NCI-H2081 treated with DMSO at 0.1 percent for 48 hours (cell line): ENCODE results near the gene RPL10.

ENCODE experiments used
- DNase-seq: peaks from one replicate; lab custom pipeline; 2025; lab: John Stamatoyannopoulos, UW

RPL10 gene

DNA sequence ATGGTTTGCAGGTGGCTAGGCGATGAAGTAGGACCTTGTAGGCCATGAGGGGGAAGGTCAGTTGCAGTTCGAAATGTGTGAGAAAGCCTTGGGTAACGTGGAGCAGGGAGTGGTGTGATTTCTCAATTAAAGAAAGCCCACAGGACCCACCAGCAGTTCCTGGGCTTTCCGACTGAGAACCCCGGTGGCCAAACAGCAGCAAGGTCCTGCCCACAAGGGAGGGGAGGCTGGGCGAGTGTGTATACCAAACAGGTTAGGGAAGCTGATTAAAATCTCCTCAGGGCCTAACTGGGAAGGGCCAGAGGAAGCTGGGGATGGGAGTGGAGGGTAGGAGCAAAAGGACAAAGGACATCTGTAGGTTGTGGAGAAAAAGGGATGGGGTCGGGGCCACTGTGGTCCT is 32.7 kb downstream of the RPL10 start:
- no peak for DNase-seq

DNA sequence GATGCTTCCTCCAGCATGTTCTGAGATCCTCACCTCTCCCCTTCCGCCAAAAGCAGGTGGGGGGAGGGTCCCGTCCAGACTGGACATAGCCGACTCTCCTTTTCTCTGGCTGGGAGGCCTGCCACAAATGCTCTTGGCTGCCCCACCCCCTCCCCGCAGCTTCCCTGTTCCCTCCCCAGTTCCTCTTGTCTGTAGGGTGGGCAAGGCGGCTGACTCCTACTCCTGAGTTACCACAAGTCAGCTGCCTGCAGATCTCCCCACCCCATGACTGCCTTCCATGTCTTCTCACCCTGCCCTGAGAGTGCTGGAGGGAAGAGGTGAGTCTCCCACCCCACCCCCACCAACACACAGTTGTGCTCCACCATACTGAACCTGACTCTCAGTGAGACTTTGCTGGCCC is 33.2 kb downstream of the RPL10 start:
- DNase-seq = no peak

DNA sequence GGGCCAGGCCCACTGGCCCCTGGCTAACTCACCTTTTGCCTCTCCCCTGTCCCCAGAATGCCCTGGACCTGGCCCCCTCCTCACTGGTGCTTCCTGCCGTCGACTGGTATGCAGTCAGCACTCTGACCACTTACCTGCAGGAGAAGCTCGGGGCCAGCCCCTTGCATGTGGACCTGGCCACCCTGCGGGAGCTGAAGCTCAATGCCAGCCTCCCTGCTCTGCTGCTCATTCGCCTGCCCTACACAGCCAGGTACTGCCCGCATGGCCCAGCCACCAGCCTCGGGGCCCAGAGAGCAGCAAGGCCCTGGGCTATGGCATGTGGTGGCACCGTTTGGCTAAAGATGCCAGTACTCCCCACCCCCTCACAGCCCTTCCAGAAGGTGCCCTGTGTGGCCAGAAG is 34.0 kb downstream of the RPL10 start:
- DNase-seq = no peak

- no peak for DNase-seq
These were observed 35.4 kb downstream of the RPL10 start for GRCh38 chrX:154433605-154434004.

- DNase-seq = no peak
These were observed 36.4 kb downstream of the RPL10 start for GRCh38 chrX:154434394-154435168.

GRCh38 chrX:154435171-154435733 is 37.1 kb downstream of the RPL10 start:
- DNase-seq = no peak

- no peak for DNase-seq
These were observed 38.3 kb downstream of the RPL10 start for GRCh38 chrX:154436374-154436982.

GRCh38 chrX:154436983-154437752 is 39.0 kb downstream of the RPL10 start, which contains the start of gene GDI1:
GDI1 (plus strand) TSS chrX:154437154; CDS start chrX:154437255, 101 bp downstream.
- DNase-seq = no peak

DNA sequence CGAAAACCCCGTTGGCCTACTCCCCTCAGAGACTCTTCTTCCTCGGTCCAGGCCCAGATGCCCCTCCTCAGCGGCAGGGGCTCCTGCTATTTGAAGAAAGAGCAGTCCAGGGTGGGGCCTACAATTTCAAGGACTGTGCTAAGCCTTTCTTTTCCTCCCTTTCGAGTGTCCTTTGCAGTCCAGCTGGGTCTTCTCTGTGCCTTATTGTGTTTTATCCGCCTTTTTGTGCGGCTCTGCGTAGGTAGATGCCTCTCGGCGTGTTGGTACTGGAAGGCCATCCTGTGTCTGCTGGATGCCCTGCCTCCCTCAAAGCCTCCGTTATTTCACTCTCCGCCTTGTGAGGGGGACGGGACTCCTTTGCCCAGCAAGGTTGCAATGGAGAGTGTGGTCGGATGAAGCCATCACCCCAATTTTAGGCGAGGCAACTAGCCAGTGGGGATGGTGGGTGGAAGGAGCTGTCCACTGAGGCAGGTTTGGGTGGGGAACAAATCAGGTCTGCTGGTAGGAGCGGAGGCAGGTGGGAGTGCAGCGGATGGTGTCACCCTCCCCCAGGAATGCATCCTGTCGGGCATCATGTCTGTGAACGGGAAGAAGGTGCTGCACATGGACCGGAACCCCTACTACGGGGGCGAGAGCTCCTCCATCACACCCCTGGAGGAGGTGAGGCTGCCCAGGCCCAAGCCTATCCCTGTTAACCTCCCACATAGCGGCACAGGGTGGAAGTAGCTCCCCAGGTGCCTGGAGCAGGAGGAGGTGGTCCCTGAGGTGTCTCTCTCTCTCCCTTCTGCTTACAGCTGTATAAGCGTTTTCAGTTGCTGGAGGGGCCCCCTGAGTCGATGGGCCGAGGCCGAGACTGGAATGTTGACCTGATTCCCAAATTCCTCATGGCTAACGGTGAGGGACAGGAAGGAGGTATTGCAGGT is 40.1 kb downstream of the RPL10 start:
- DNase-seq = no peak

DNA sequence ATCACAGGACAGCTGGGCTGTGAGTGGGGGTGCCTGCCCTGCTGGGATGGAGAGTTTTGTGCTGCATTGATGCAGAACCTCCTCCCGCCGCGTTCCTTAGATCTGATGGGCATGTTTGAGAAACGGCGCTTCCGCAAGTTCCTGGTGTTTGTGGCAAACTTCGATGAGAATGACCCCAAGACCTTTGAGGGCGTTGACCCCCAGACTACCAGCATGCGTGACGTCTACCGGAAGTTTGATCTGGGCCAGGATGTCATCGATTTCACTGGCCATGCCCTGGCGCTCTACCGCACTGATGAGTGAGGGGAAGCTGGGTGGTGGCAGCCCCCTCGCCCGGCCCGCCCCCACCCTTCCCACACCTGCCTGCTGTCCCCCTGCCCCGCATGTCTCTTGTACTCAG is 41.7 kb downstream of the RPL10 start:
- no peak for DNase-seq

- DNase-seq = no peak
These were observed 42.6 kb downstream of the RPL10 start for GRCh38 chrX:154440623-154441357.

DNA sequence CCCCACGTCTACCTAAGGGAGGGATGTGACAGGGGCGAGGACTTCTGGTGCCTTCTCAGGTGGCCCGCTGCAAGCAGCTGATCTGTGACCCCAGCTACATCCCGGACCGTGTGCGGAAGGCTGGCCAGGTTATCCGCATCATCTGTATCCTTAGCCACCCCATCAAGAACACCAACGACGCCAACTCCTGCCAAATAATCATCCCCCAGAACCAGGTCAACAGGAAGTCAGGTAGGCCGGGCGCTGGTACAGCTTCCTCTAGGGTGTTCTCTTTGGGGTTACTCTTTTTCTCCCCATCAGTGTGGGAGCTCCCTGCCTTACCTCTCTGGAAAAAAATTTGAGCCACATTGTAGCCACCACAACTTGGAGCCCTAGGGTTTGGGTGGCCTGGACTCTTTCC is 43.4 kb downstream of the RPL10 start:
- DNase-seq = no peak

- no peak for DNase-seq
These were observed 44.0 kb downstream of the RPL10 start for GRCh38 chrX:154441984-154442707.

DNA sequence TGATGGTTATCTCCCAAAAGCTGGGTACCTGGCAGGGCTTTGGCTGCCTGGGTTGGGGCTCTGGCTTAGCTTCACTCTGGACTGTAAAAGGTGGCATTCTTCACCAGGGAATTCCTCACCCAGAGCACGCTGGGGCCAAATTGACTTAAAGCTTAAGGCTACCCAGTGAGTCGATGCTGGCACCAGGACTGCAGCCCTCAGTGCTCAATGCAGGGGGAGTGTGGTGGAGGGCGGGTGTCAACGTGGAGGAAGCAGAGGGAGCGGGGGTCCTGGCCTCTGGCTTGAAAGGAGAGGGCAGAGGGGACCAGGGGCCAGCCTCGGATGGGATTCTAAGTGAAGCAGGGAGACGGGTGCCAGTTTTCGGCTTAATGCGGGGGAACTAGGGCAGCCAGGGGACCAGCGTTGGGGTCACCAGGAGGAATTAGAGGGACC is 45.3 kb downstream of the RPL10 start:
- no peak for DNase-seq

DNA sequence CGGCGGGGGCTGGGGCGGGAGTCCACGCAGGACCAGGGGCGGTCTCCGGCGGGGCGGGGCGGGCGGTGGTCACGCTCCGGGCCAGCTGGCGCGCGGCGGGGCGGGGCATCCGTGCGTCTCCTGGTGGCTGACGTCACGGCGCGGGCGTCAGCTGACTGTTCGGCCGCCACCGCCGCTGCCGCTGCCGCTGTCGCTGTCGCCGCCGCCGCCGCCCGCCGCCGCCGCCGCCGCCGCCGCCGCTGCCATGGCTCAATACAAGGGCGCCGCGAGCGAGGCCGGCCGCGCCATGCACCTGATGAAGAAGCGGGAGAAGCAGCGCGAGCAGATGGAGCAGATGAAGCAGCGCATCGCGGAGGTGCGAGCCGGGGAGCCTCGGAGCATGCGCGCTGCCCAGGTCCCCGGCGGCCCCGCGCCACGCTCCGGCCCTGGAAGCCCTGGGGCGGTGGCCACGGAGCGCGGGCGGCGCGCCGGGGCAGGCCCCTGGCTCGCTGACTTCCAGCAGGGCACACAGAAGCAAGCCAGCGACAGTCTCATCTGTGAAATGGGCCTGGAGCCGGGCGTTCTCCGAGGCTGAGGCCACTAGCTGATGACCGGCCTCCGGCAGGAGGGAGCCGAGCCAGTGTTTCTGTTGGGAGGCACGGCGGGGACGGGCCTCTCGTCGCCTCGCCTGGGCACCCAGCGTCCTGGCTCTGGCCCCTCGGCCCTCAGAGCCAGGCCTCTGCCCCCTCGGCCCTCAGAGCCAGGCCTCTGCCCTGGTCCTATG is 46.0 kb downstream of the RPL10 start, which contains the start of gene FAM50A:
FAM50A (plus strand) TSS at position 150 of the 763 bp plus-strand sequence; CDS start at position 245, 95 bp downstream.
- no peak for DNase-seq

DNA sequence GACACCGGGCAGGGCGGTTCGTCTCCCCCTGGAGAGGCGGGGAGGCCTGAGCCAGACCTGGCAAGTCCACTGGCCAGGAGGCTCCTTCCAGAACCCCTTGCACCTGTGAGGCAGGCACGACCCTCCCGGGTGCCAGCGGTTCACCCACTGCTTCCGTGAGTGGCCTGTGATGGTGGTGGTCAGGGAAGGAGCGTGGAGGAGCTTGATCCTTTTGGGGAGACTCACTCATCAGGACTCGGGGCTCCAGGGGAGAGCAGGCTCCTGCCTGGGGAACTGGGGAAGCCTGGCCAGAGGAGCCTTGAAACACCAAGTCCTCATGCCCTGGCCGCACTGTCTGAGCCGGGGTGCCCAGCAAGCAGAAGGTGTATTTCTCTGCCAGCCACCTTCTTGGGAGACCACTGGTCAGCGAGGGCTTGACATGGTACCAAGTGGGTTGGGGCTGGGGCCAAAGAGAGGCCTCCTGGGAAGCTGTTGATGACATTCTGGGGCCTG is 46.6 kb downstream of the RPL10 start:
- DNase-seq = no peak

- no peak for DNase-seq
These were observed 47.6 kb downstream of the RPL10 start for GRCh38 chrX:154445776-154446175.

DNA sequence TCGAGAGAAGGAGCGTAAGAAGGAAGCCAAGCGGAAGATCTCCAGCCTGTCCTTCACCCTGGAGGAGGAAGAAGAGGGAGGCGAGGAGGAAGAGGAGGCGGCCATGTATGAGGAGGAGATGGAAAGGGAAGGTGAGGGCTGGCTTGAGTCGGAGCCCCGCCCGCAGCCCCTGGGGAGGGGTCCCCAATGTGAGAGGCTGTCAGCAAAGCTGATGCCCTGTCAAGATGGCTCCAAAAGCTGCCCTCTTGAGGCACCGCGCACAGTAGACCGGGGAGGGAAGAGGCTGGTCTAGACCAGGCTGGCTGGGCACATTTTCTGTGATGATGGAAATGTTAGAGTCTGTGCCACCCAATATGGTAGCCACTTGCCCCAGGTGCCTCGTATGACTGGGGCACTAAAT is 48.3 kb downstream of the RPL10 start:
- DNase-seq = no peak

GRCh38 chrX:154448484-154448883 is 50.3 kb downstream of the RPL10 start:
- DNase-seq = no peak
